Breast epithelium (tissue), 4 donors: Measurements from ENCODE around the gene KRTAP10-8. TPM values are rescaled to one million over a fixed set of nuclear protein-coding genes. Genes with fewer than 3 reads are reported as not detected.

Experiments used
- DNase-seq, 2 donors: peaks; one replicate each; pipeline ENCODE4 v3.0.0-alpha.2; 2019; ENCODE audit warnings: low spot score in 2 of 2
- H3K27ac ChIP-seq, 2 donors: fragments of 200-600 bp; sonication (generic) in 1 of 2; one replicate each; pipeline ENCODE4 v1.5.1; 2016 to 2019; ENCODE audit warnings: mild to moderate bottlenecking in 1 of 2
- H3K27me3 ChIP-seq, 2 donors: fragments of 200-600 bp; sonication (generic) in 1 of 2; one replicate each; pipeline versions ENCODE4 v1.5.1 to v1.6.0; 2017 to 2019; ENCODE audit warnings: control low read depth in 1 of 2, mild to moderate bottlenecking in 1 of 2
- H3K36me3 ChIP-seq: fragments of 200-600 bp; one replicate; pipeline ENCODE4 v1.5.1; 2019
- H3K4me1 ChIP-seq, 2 donors: fragments of 200-600 bp; sonication (generic); one replicate each; pipeline ENCODE4 v1.5.1; 2016 to 2019; ENCODE audit warnings: control low read depth in 1 of 2
- H3K4me3 ChIP-seq, 3 donors: fragments of 200-600 bp; sonication (generic); 1 replicate in 2 of 3; 2 replicates in 1 of 3; pipeline ENCODE4 v1.5.1; 2016 to 2019; ENCODE audit warnings: mild to moderate bottlenecking in 3 of 3, moderate library complexity in 2 of 3
- H3K9me3 ChIP-seq, 2 donors: fragments of 200-600 bp; sonication (generic) in 1 of 2; one replicate each; pipeline ENCODE4 v1.5.1; 2016 to 2019; ENCODE audit warnings: control low read depth in 1 of 2
- CTCF ChIP-seq, 3 donors: fragments of 450-650 bp; IDR thresholded peaks; one replicate each; pipeline ENCODE4 v1.5.1; 2016 to 2017; ENCODE audit warnings: antibody characterized with exemption in 3 of 3, mild to moderate bottlenecking in 3 of 3, moderate library complexity in 3 of 3
- POLR2A ChIP-seq: fragments of 450-650 bp; IDR thresholded peaks from one replicate; pipeline ENCODE4 v1.6.1; 2016; ENCODE audit warnings: antibody characterized with exemption, mild to moderate bottlenecking, moderate library complexity
- POLR2AphosphoS5 ChIP-seq, 3 donors: sonication (generic); formaldehyde crosslinking; IDR thresholded peaks; one replicate each; pipeline ENCODE4 v1.6.1; 2017; ENCODE audit warnings: antibody characterized with exemption in 3 of 3
- intact Hi-C: fragments of 100-400 bp; cut with DNase I; formaldehyde crosslinking; loops from one replicate; pipeline ENCODE4 v1.15.1; 2023; ENCODE audit warnings: low total_unique reads
- total RNA-seq, 3 donors: library from RNA; depleted of rRNA; stranded (reverse); fragments of >200 nt; gene quantifications; one replicate each; pipeline ENCODE4 v1.1.0, GENCODE V29; 2016

KRTAP10-8 gene
- total RNA-seq, 3 donors from 2014 or later: not detected

DNA sequence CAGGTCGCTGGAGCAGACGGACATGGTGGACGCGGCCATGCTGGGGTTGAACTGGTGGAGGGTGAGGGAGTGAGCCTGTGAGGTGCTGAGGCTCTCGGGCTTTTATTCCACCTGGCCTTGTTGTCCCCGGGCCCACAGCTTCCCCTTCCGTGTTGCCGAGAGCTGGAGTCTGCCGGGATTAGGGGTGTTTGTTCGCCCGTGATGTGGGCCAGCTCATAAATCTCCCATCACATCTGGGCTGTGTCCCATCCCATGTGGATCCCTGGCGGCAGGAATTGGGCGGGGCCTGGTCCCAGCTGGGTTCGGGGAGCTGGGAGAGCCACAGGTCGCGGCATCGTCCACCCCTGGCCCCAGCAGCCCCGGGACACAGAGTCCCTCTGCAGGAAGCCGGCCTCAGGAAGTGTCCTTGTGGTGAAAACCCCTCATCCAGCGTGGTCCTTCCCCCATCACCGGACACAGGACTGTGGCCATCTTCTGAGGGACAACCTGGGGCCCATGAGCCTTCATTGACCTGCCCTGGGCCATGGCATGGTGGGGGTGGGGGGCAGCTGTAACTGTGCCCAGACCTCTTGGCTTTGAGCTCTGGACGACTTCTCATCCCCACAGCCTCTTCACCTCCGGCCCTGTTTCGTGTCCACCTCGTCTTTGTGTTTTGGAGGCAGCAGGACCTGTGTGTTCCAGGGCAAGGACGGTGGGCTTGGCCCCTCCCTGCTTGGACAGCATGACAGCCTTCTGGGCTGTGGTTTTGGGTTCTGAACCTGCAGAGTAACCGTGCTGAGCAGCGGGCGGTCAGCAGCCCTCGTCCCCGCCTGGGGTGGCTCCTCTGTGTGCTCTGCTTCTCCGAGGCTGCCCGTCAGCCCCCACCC lies 19.2 kb upstream of the KRTAP10-8 start, which contains the start of gene KRTAP10-6:
Gene KRTAP10-6, minus strand, starts transcription at position 60 of the 866 bp plus-strand sequence. Its CDS starts 21 bp downstream, at position 39.
- peak in 1 of 2 donors; percentile 49 for DNase-seq

DNA sequence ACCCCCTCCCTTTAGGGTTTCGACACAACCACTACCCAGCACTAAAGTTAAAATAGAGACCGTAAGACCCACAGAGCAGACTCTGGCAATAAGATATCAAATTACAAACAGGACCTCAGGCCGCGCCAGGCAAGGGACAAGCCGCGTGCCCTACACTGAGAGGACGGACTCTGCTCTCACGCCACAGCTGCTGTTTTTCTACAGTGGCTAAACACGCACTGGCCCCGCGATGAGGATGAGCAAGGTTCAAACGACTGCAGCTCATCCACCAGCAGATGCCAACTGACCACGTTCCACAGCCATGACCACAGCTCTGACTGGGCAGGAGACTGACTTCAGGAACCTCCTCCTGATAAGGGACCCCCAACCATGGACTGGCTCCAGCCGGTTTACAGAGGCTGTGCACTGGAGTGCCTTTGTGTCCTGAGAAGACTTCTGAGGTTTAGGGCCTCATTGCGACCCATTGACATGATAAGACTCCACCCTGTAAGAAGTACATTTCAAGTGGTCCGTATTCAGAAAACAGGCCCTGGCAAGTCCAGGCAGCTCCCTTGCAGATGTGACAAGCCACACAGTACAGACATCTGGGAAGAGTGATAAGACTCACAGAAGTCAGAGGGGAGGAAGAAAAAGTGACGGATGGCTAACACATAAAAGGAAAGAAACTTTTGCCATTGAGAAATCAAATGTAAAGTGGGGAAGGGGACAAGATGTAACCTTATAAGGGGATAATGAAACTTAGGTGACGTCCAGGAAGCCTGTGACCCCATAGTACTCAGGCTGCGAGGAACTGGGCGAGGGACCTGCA lies 18.1 kb upstream of the KRTAP10-8 start:
- DNase-seq: no peak
- peaks cover 0 to 32% of the 10 kb centered on the region in 2 donors for H3K27me3 ChIP-seq
- H3K27ac ChIP-seq: no peak overlapping the region
- H3K36me3 ChIP-seq: no peaks in the 10 kb centered on the region
- TF ChIP-seq POLR2AphosphoS5 (IDR thresholded peaks at IDR 0.05): no peak
- no peak for TF ChIP-seq CTCF (IDR thresholded peaks at IDR 0.05)
- no peak for TF ChIP-seq POLR2A
- no peaks in the 10 kb centered on the region for H3K4me1 ChIP-seq
- no peak overlapping the region for H3K4me3 ChIP-seq
- intact Hi-C loops: no loop called here
- peaks cover 0 to 5% of the 10 kb centered on the region in 2 donors for H3K9me3 ChIP-seq

More for the DNA sequence above, 19.2 kb upstream of the KRTAP10-8 start, which contains the start of gene KRTAP10-6:
- H3K4me1 ChIP-seq: no peaks in the 10 kb centered on the region
- intact Hi-C loops: no loop called here
- TF ChIP-seq POLR2AphosphoS5 (IDR thresholded peaks at IDR 0.05) (no peak), CTCF (IDR thresholded peaks at IDR 0.05) (no peak), POLR2A (no peak)
- no peak within 1 kb of the TSS for H3K27ac ChIP-seq
- H3K27me3 ChIP-seq: peaks cover 0 to 24% of the 10 kb centered on the region in 2 donors
- H3K36me3 ChIP-seq: no peaks in the 10 kb centered on the region
- H3K4me3 ChIP-seq: no peak within 1 kb of the TSS
- no peaks in the 10 kb centered on the region for H3K9me3 ChIP-seq

DNA sequence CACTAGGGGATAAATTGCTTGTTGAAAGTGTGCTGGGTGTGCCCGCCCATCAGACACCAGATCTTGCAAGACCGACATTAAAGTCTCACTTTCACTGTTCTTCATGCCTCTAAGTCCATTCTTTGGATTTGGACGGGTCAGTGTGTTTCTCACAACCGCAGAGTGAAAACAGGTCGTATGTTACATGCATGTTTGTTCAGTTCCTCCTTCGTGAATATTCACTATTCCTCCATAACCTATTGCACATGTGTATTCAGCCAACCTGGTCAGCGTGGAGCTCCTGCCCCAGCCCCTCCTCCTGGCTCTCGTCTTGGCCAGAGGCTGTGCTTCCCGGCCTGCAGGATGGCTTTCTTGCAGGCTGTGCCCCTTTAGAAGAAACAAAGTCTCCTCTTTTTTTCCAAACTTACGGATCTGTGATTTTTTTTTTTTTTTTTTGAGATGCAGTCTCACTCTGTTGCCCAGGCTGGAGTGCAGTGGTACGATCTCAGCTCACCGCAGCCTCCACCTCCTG lies 17.4 kb upstream of the KRTAP10-8 start:
- H3K27ac ChIP-seq: no peak overlapping the region
- DNase-seq: no peak

DNA sequence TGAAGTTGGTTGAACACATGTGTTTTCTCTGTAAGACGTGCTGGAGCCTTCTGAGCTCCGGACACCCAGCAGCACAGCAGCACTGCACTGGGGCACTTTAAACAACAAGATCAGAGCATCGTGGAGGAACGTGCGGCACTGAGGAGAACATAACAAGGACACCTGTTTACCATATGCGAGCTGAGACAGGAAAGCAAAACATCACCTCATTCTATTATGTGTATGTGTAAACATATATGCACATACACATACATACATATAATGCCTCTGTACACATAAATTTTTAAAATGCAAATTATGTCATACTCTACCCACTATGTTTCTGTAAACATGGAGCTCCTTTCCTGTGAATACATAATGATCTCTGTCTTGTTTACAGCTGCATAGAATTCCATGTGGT lies 16.4 kb upstream of the KRTAP10-8 start:
- Histone ChIP-seq H3K27me3 (peaks cover 0 to 44% of the 10 kb centered on the region in 2 donors), H3K27ac (no peak overlapping the region), H3K9me3 (peaks cover 0 to 7% of the 10 kb centered on the region in 2 donors), H3K36me3 (no peaks in the 10 kb centered on the region), H3K4me3 (no peak overlapping the region), H3K4me1 (no peaks in the 10 kb centered on the region)
- intact Hi-C loops: no loop called here
- TF ChIP-seq POLR2AphosphoS5 (IDR thresholded peaks at IDR 0.05) (no peak), CTCF (IDR thresholded peaks at IDR 0.05) (no peak), POLR2A (no peak)
- DNase-seq: no peak

More for the DNA sequence above, 17.4 kb upstream of the KRTAP10-8 start:
- H3K27me3 ChIP-seq: peaks cover 0 to 33% of the 10 kb centered on the region in 2 donors
- no peaks in the 10 kb centered on the region for H3K4me1 ChIP-seq
- intact Hi-C loops: no loop called here
- no peak overlapping the region for H3K4me3 ChIP-seq
- peaks cover 0 to 7% of the 10 kb centered on the region in 2 donors for H3K9me3 ChIP-seq
- no peaks in the 10 kb centered on the region for H3K36me3 ChIP-seq
- no peak for TF ChIP-seq POLR2AphosphoS5 (IDR thresholded peaks at IDR 0.05)
- TF ChIP-seq POLR2A: no peak
- no peak for TF ChIP-seq CTCF (IDR thresholded peaks at IDR 0.05)
